Stimulated activated CD8-positive, alpha-beta memory T cell treated with anti-CD3 and anti-CD28 coated beads, Interleukin-4, amount 100 ng/mL, for 24 hours (primary cell): ENCODE measurements around the gene TNS2.

Experiments used
- DNase-seq: peaks from one replicate; pipeline ENCODE4 v3.0.0-alpha.2; 2020; ENCODE audit warnings: low read depth

The TNS2 gene

GRCh38 chr12:53042607-53043454, 7.0 kb upstream of the TNS2 start:
- DNase-seq, result no peak

- DNase-seq, result no peak
Observed at GRCh38 chr12:53044052-53044581, 5.7 kb upstream of the TNS2 start.

- no peak for DNase-seq
Observed at GRCh38 chr12:53044896-53045695, 4.8 kb upstream of the TNS2 start.

GRCh38 chr12:53045696-53046045, 4.2 kb upstream of the TNS2 start:
- no peak for DNase-seq

GRCh38 chr12:53046655-53047220, 3.1 kb upstream of the TNS2 start:
- DNase-seq, result peak; percentile 30

GRCh38 chr12:53047221-53048032, 2.4 kb upstream of the TNS2 start:
- peak; percentile 58 for DNase-seq

GRCh38 chr12:53048033-53048779, 1.7 kb upstream of the TNS2 start:
- no peak for DNase-seq

GRCh38 chr12:53048780-53049401, 974 bp upstream of the TNS2 start:
- no peak for DNase-seq

- DNase-seq, result no peak
Observed at GRCh38 chr12:53050426-53051057, 677 bp downstream of the TNS2 start.

GRCh38 chr12:53051058-53051880, 1.4 kb downstream of the TNS2 start:
- no peak for DNase-seq

- DNase-seq, result no peak
Observed at GRCh38 chr12:53051881-53052412, 2.1 kb downstream of the TNS2 start.

GRCh38 chr12:53052419-53053217, 2.8 kb downstream of the TNS2 start:
- no peak for DNase-seq

- no peak for DNase-seq
Observed at GRCh38 chr12:53053218-53054111, 3.6 kb downstream of the TNS2 start.

- peak; percentile 81 for DNase-seq
Observed at GRCh38 chr12:53054112-53054878, 4.4 kb downstream of the TNS2 start.

- DNase-seq, result no peak
Observed at GRCh38 chr12:53055471-53056266, 5.8 kb downstream of the TNS2 start.
